HepG2 (cell line): ENCODE data around the gene MRPS25.

Experiments
- ARNTL ChIP-seq: sonication (generic); formaldehyde crosslinking; IDR thresholded peaks from 2 replicates; pipeline ENCODE4 v1.4.0; 2020; ENCODE audit warnings: mild to moderate bottlenecking, missing genetic modification reagents
- JUND ChIP-seq: sonication (generic); formaldehyde crosslinking; IDR thresholded peaks from 2 replicates; pipeline ENCODE4 v1.8.0; 2022; ENCODE audit warnings: mild to moderate bottlenecking, missing genetic modification reagents
- RELA ChIP-seq: sonication (generic); formaldehyde crosslinking; IDR thresholded peaks from 2 replicates; pipeline ENCODE4 v1.4.0; 2020; ENCODE audit warnings: missing genetic modification reagents
- TMF1 ChIP-seq: sonication (generic); formaldehyde crosslinking; IDR thresholded peaks from 2 replicates; pipeline ENCODE4 v1.8.1; 2022; ENCODE audit warnings: low read depth, missing genetic modification reagents
- ZNF451 ChIP-seq: sonication (generic); formaldehyde crosslinking; IDR thresholded peaks from 2 replicates; pipeline ENCODE4 v1.5.0; 2020; ENCODE audit warnings: mild to moderate bottlenecking, missing genetic modification reagents
- ZNF768 ChIP-seq: sonication (generic); formaldehyde crosslinking; IDR thresholded peaks from 2 replicates; pipeline ENCODE4 v1.4.0; 2020; ENCODE audit warnings: missing genetic modification reagents
- TF ChIP-seq, protein P1 (sequence below): sonication (generic); formaldehyde crosslinking; conservative IDR thresholded peaks from 2 replicates; pipeline ENCODE4 v1.4.0; 2020; ENCODE audit warnings: missing genetic modification reagents
- TF ChIP-seq, protein P2 (sequence below): sonication (generic); formaldehyde crosslinking; IDR thresholded peaks from 2 replicates; pipeline ENCODE4 v1.5.0; 2020; ENCODE audit warnings: mild to moderate bottlenecking, missing genetic modification reagents, moderate library complexity

DNA sequence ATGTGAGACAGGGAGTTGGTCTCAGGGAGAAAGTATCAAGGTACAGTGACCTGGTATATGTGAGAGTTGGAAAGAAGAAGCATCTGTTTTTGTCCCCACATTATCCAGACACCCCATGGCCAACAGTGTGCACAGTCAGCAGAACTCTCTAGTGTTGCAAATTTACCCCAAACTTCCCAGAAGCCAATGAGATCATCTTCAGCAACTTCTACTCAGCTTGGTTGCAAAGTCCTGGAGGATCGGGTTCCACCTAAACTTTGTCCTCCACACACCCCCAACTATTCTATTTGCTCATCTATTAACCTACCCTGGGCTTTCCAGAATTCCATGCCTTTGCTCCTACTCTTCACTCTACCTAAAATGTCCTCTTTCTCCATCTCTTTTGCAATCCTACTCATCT lies 18.1 kb upstream of the MRPS25 start:
- TF ChIP-seq ZNF451 (no peak), ARNTL (CRISPR knock-in tag) (no peak), ZNF768 (CRISPR knock-in tag) (no peak), JUND (no peak), TMF1 (CRISPR knock-in tag) (no peak), RELA (CRISPR knock-in tag) (no peak)
- TF ChIP-seq, protein P1, sequence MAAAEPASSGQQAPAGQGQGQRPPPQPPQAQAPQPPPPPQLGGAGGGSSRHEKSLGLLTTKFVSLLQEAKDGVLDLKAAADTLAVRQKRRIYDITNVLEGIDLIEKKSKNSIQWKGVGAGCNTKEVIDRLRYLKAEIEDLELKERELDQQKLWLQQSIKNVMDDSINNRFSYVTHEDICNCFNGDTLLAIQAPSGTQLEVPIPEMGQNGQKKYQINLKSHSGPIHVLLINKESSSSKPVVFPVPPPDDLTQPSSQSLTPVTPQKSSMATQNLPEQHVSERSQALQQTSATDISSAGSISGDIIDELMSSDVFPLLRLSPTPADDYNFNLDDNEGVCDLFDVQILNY (CRISPR knock-in tag), result no peak
- TF ChIP-seq, protein P2, sequence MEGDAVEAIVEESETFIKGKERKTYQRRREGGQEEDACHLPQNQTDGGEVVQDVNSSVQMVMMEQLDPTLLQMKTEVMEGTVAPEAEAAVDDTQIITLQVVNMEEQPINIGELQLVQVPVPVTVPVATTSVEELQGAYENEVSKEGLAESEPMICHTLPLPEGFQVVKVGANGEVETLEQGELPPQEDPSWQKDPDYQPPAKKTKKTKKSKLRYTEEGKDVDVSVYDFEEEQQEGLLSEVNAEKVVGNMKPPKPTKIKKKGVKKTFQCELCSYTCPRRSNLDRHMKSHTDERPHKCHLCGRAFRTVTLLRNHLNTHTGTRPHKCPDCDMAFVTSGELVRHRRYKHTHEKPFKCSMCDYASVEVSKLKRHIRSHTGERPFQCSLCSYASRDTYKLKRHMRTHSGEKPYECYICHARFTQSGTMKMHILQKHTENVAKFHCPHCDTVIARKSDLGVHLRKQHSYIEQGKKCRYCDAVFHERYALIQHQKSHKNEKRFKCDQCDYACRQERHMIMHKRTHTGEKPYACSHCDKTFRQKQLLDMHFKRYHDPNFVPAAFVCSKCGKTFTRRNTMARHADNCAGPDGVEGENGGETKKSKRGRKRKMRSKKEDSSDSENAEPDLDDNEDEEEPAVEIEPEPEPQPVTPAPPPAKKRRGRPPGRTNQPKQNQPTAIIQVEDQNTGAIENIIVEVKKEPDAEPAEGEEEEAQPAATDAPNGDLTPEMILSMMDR (CRISPR knock-in tag), result no peak
